Activated effector memory CD4-positive, alpha-beta T cell treated with anti-CD3 and anti-CD28 coated beads, Interleukin-2, amount 50 U/mL, for 16 hours (primary cell): ENCODE data around the gene SCN8A.
"Not testable (repeated sequence)": the region's sequence is repeated elsewhere in the genome, so short reads cannot be mapped to it uniquely, and the experiment has no call there.

Experiments used
- DNase-seq: peaks from one replicate; pipeline ENCODE4 v3.0.0-alpha.2; 2020

The SCN8A gene

GRCh38 chr12:51625370-51625769, 34.3 kb downstream of the SCN8A start:
- no peak for DNase-seq

GRCh38 chr12:51626115-51626514, 35.1 kb downstream of the SCN8A start:
- no peak for DNase-seq

GRCh38 chr12:51626629-51627028, 35.6 kb downstream of the SCN8A start:
- no peak for DNase-seq

GRCh38 chr12:51630256-51630880, 39.3 kb downstream of the SCN8A start:
- DNase-seq, result no peak

- DNase-seq, result no peak
These were observed 40.0 kb downstream of the SCN8A start for GRCh38 chr12:51630986-51631385.

GRCh38 chr12:51631591-51631990, 40.6 kb downstream of the SCN8A start:
- no peak for DNase-seq

GRCh38 chr12:51632623-51633022, 41.6 kb downstream of the SCN8A start:
- no peak for DNase-seq

GRCh38 chr12:51635346-51635745, 44.3 kb downstream of the SCN8A start:
- no peak for DNase-seq

GRCh38 chr12:51636581-51636980, 45.5 kb downstream of the SCN8A start:
- no peak for DNase-seq

GRCh38 chr12:51636986-51637385, 46.0 kb downstream of the SCN8A start:
- DNase-seq, result no peak

- DNase-seq, result no peak
These were observed 48.3 kb downstream of the SCN8A start for GRCh38 chr12:51639361-51639760.

GRCh38 chr12:51642286-51642685, 51.3 kb downstream of the SCN8A start:
- DNase-seq, result no peak

- no peak for DNase-seq
These were observed 52.9 kb downstream of the SCN8A start for GRCh38 chr12:51643951-51644350.

- not testable (repeated sequence) for DNase-seq
These were observed 53.7 kb downstream of the SCN8A start for GRCh38 chr12:51644691-51645090.

GRCh38 chr12:51645961-51646360, 54.9 kb downstream of the SCN8A start:
- DNase-seq, result no peak

- no peak for DNase-seq
These were observed 56.6 kb downstream of the SCN8A start for GRCh38 chr12:51647647-51648046.

GRCh38 chr12:51653431-51653830, 62.4 kb downstream of the SCN8A start:
- DNase-seq, result no peak

GRCh38 chr12:51661199-51661598, 70.2 kb downstream of the SCN8A start:
- no peak for DNase-seq

- DNase-seq, result no peak
These were observed 70.8 kb downstream of the SCN8A start for GRCh38 chr12:51661836-51662235.

- DNase-seq, result no peak
These were observed 71.7 kb downstream of the SCN8A start for GRCh38 chr12:51662728-51663154.

GRCh38 chr12:51663390-51663789, 72.4 kb downstream of the SCN8A start:
- DNase-seq, result no peak

- DNase-seq, result no peak
These were observed 75.7 kb downstream of the SCN8A start for GRCh38 chr12:51666696-51667095.

- DNase-seq, result no peak
These were observed 76.2 kb downstream of the SCN8A start for GRCh38 chr12:51667269-51667668.

- DNase-seq, result no peak
These were observed 78.2 kb downstream of the SCN8A start for GRCh38 chr12:51669271-51669670.

- DNase-seq, result no peak
These were observed 79.0 kb downstream of the SCN8A start for GRCh38 chr12:51669996-51670395.

- no peak for DNase-seq
These were observed 81.3 kb downstream of the SCN8A start for GRCh38 chr12:51672334-51672733.
